ENCODE data around the gene SH3TC2. TPM values are rescaled to one million over a fixed set of nuclear protein-coding genes. Genes with fewer than 3 reads are reported as not detected.

The SH3TC2 gene
- total RNA-seq, 2 donors from 2014 or later, result 0.33 to 8.6 TPM

DNA sequence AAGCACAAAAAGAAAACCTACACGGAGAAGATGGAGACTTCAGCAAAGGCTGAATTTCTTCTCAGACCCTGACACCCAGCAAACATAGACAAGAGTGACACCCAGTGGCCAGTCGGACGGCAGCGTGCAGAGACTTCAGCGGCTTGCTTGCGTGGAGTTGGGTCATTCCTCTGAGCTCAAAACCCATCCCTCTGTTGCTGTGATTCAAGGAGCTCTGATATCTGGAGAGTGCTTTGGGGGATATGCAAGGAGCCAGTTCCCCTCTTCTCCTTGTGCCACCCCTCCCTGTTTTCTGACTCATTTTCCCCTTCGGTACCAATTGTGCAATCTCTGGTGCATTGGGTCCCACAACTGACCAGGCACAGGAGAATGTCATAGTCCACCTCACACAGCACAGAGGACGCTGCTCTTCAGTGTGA lies 27.5 kb downstream of the SH3TC2 start:
- no peaks in the 10 kb centered on the region for H3K36me3 ChIP-seq (replicated peaks in 1 of 2; ENCODE audit: insufficient read depth in 1 of 2, low read depth in 2 of 2)
- intact Hi-C loops (cut with DNase I), result loop anchor here (10.0 kb wide), 1 partner anchor 591 kb away; no protein-coding TSS in a partner anchor
- no peaks in the 10 kb centered on the region for H3K4me1 ChIP-seq
- WGBS, 2 donors, result 13 to 14% methylated on average over 8 of the region's 8 CpGs
- no peak overlapping the region for H3K4me3 ChIP-seq
- no peaks in the 10 kb centered on the region for H3K27me3 ChIP-seq
- ATAC-seq (peak; percentile 80), DNase-seq (peak; percentile 71 to 75 (median 72))
- H3K27ac ChIP-seq, result no peak overlapping the region
- H3K9me3 ChIP-seq, result no peaks in the 10 kb centered on the region
- TF ChIP-seq, protein P1, sequence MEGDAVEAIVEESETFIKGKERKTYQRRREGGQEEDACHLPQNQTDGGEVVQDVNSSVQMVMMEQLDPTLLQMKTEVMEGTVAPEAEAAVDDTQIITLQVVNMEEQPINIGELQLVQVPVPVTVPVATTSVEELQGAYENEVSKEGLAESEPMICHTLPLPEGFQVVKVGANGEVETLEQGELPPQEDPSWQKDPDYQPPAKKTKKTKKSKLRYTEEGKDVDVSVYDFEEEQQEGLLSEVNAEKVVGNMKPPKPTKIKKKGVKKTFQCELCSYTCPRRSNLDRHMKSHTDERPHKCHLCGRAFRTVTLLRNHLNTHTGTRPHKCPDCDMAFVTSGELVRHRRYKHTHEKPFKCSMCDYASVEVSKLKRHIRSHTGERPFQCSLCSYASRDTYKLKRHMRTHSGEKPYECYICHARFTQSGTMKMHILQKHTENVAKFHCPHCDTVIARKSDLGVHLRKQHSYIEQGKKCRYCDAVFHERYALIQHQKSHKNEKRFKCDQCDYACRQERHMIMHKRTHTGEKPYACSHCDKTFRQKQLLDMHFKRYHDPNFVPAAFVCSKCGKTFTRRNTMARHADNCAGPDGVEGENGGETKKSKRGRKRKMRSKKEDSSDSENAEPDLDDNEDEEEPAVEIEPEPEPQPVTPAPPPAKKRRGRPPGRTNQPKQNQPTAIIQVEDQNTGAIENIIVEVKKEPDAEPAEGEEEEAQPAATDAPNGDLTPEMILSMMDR (IDR thresholded peaks at IDR 0.05), result peak; percentile 58 to 87 (median 80)
- no peak for TF ChIP-seq POLR2A (IDR thresholded peaks at IDR 0.05)

DNA sequence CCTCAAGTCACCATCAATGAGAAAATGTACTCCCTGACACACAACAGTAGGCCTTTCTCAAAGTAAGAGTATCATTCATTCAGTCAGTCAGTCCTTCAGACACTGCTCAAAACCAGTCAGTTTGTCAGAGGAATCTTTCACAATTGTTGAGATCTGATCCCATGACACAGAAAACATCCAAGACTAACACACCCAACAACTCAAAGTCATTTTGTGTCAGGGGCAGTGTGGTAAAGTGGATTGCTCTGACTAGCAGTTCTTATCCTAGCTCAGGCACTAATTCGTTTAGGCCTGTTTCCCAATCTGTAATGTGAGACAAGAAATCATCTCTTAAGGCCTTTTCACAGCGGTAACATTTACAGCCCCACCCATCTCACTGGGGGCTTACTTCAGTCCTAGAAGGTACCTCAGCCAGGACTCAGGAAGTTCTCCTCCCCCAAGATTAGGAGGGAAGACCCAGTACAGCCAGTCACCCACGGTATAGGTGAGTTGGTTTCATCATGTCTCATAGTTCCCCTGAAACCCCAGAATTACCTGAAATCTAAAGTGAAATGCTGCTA lies 31.9 kb downstream of the SH3TC2 start:
- ATAC-seq, result no peak
- DNase-seq, result no peak
- Histone ChIP-seq H3K36me3 (replicated peaks in 1 of 2; ENCODE audit: insufficient read depth in 1 of 2, low read depth in 2 of 2) (no peaks in the 10 kb centered on the region), H3K27me3 (no peaks in the 10 kb centered on the region), H3K4me3 (no peak overlapping the region), H3K9me3 (no peaks in the 10 kb centered on the region), H3K27ac (no peak overlapping the region), H3K4me1 (no peaks in the 10 kb centered on the region)
- TF ChIP-seq POLR2A (IDR thresholded peaks at IDR 0.05), result no peak
- TF ChIP-seq, protein P1 (IDR thresholded peaks at IDR 0.05), result no peak
- WGBS, 2 donors, result 52 to 77% methylated on average over 3 of the region's 3 CpGs
- intact Hi-C loops (cut with DNase I), result loop anchor here (10.0 kb wide), 1 partner anchor 586 kb away; no protein-coding TSS in a partner anchor

DNA sequence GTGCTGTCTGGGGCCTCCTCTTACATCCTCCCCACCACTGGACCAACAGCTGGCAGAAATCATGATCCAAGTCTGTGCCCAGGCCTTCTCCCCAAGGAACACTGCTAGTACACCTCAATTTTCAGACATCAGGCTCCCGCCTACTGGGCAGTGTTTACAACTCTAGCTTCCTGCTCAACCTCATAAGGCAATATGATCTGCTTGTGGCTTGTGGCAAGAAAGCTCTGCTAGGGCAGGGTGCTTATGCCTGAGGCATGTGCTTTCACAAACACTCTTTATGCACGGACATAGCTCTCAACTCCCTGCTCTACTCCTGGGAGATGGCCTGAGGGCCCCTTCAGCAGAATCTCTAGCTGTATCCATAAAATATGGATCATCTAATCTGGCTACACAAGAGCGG lies 32.5 kb downstream of the SH3TC2 start:
- no peaks in the 10 kb centered on the region for H3K27me3 ChIP-seq
- H3K36me3 ChIP-seq (replicated peaks in 1 of 2; ENCODE audit: insufficient read depth in 1 of 2, low read depth in 2 of 2), result no peaks in the 10 kb centered on the region
- DNase-seq (no peak), ATAC-seq (no peak)
- WGBS, 2 donors, result 76 to 77% methylated on average over 3 of the region's 3 CpGs
- H3K9me3 ChIP-seq, result no peaks in the 10 kb centered on the region
- H3K4me1 ChIP-seq, result no peaks in the 10 kb centered on the region
- H3K27ac ChIP-seq, result no peak overlapping the region
- TF ChIP-seq, protein P1 (IDR thresholded peaks at IDR 0.05), result no peak
- no peak for TF ChIP-seq POLR2A (IDR thresholded peaks at IDR 0.05)
- intact Hi-C loops (cut with DNase I), result loop anchor here (10.0 kb wide), 1 partner anchor 586 kb away; no protein-coding TSS in a partner anchor
- no peak overlapping the region for H3K4me3 ChIP-seq

DNA sequence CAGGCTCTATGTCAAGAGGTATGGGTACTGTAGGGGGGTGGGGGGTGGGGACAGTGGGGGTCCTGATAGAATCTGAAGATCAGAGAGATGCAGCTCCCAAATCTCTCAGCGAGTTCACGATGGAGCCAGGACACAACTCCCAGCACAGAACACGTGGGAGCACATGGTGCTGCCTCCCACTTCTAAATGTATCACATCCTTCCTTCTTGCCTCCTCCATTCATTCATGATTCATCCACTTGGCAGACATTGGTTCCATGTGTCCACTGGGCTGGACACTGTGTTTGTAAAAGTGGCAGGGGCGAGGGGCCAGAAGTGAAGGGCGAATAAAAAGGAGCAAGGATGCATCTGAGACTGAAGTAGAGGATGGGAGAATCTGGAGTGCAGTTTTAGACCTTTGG lies 33.9 kb downstream of the SH3TC2 start:
- DNase-seq (no peak), ATAC-seq (no peak)
- intact Hi-C loops (cut with DNase I), result no loop called here
- no peaks in the 10 kb centered on the region for H3K36me3 ChIP-seq (replicated peaks in 1 of 2; ENCODE audit: insufficient read depth in 1 of 2, low read depth in 2 of 2)
- H3K27me3 ChIP-seq, result no peaks in the 10 kb centered on the region
- H3K4me3 ChIP-seq, result no peak overlapping the region
- H3K27ac ChIP-seq, result no peak overlapping the region
- no peaks in the 10 kb centered on the region for H3K9me3 ChIP-seq
- TF ChIP-seq, protein P1 (IDR thresholded peaks at IDR 0.05), result no peak
- no peak for TF ChIP-seq POLR2A (IDR thresholded peaks at IDR 0.05)
- H3K4me1 ChIP-seq, result no peaks in the 10 kb centered on the region
- WGBS, 2 donors, result 78 to 86% methylated on average over 5 of the region's 5 CpGs

DNA sequence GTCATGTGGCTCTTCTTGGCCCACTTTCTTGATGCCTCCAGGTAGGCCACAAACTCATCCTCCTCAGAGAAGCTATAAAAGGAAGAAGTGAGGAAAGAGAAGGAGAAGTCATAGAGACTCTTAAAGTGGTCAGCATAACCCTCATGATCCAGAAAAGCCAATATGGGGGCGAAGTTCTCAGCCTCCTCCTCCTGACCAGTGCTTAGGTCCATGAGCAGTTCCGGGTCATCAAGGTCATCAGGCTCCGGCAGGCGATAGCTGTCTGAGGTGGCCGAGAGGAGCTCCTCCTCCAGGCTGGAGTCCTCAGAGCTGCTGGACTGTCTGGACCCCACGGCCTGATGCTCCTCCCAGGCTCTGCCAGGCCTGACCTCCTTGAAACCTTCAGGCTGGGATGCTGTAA lies 34.7 kb downstream of the SH3TC2 start:
- Histone ChIP-seq H3K27me3 (no peaks in the 10 kb centered on the region), H3K4me3 (no peak overlapping the region), H3K27ac (no peak overlapping the region), H3K36me3 (replicated peaks in 1 of 2; ENCODE audit: insufficient read depth in 1 of 2, low read depth in 2 of 2) (no peaks in the 10 kb centered on the region), H3K4me1 (no peaks in the 10 kb centered on the region), H3K9me3 (no peaks in the 10 kb centered on the region)
- intact Hi-C loops (cut with DNase I), result no loop called here
- WGBS, 2 donors, result 84 to 87% methylated on average over 5 to 6 of the region's 6 CpGs
- ATAC-seq (no peak), DNase-seq (no peak)
- TF ChIP-seq POLR2A (IDR thresholded peaks at IDR 0.05), result no peak
- TF ChIP-seq, protein P1 (IDR thresholded peaks at IDR 0.05), result no peak
